Trophoblast cell (in vitro differentiated cells and primary cell): ENCODE measurements around the gene ABT1.

Source experiments
- DNase-seq, 2 donors: peaks; one replicate each; pipeline ENCODE4 v3.0.0-alpha.2; 2016
- H2AFZ ChIP-seq: 2 replicates; pipeline ENCODE4 v1.6.1; 2013; ENCODE audit warnings: low read length, moderate library complexity, mild to moderate bottlenecking; ENCODE audit not compliant: insufficient read depth, poor library complexity
- H2AK5ac ChIP-seq: 2 replicates; pipeline ENCODE4 v1.6.1; 2013; ENCODE audit warnings: mild to moderate bottlenecking, low read length
- H2BK120ac ChIP-seq: 2 replicates; pipeline ENCODE4 v1.6.1; 2013; ENCODE audit warnings: low read length, mild to moderate bottlenecking, moderate library complexity; ENCODE audit not compliant: insufficient read depth, poor library complexity
- H2BK12ac ChIP-seq: 2 replicates; pipeline ENCODE4 v1.6.1; 2013; ENCODE audit warnings: mild to moderate bottlenecking, low read length, moderate library complexity
- H2BK5ac ChIP-seq: 2 replicates; pipeline ENCODE4 v1.6.1; 2013; ENCODE audit warnings: low read length, low read depth, moderate library complexity, mild to moderate bottlenecking; ENCODE audit not compliant: poor library complexity
- H3K14ac ChIP-seq: 2 replicates; pipeline ENCODE4 v1.6.1; 2013; ENCODE audit warnings: mild to moderate bottlenecking, low read length
- H3K18ac ChIP-seq: 2 replicates; pipeline ENCODE4 v1.6.1; 2013; ENCODE audit warnings: mild to moderate bottlenecking, low read length
- H3K23ac ChIP-seq: 2 replicates; pipeline ENCODE4 v1.6.1; 2013; ENCODE audit warnings: low read length
- H3K27ac ChIP-seq: 2 replicates; pipeline ENCODE4 v1.5.1; 2013; ENCODE audit warnings: low read depth, mild to moderate bottlenecking, inconsistent platforms, low read length, moderate library complexity
- H3K27me3 ChIP-seq: 2 replicates; pipeline ENCODE4 v1.6.1; 2013; ENCODE audit warnings: inconsistent platforms, mild to moderate bottlenecking, low read length, moderate library complexity; ENCODE audit not compliant: insufficient read depth
- H3K36me3 ChIP-seq, 2 experiments: 1 replicate in 1 of 2; 2 replicates in 1 of 2; pipeline ENCODE4 v1.6.1; 2013; ENCODE audit warnings: low read length in 2 of 2, mild to moderate bottlenecking in 2 of 2, moderate library complexity in 1 of 2; ENCODE audit not compliant: insufficient read depth in 2 of 2, control insufficient read depth in 1 of 2
- H3K4ac ChIP-seq: 2 replicates; pipeline ENCODE4 v1.6.1; 2013; ENCODE audit warnings: low read depth, mild to moderate bottlenecking, low read length, moderate library complexity
- H3K4me1 ChIP-seq, 2 experiments: 1 replicate in 1 of 2; 2 replicates in 1 of 2; pipeline ENCODE4 v1.6.1; 2013; ENCODE audit warnings: low read length in 2 of 2, mild to moderate bottlenecking in 2 of 2, moderate library complexity in 1 of 2; ENCODE audit not compliant: insufficient read depth in 2 of 2, control insufficient read depth in 1 of 2
- H3K4me2 ChIP-seq: 2 replicates; pipeline ENCODE4 v1.6.1; 2013; ENCODE audit warnings: inconsistent platforms, mild to moderate bottlenecking, low read length, moderate library complexity
- H3K4me3 ChIP-seq: 2 replicates; pipeline ENCODE4 v1.5.1; 2013; ENCODE audit warnings: mild to moderate bottlenecking, low read depth, low read length, inconsistent platforms
- H3K79me1 ChIP-seq: one replicate; pipeline ENCODE4 v1.6.1; 2013; ENCODE audit warnings: low read length
- H3K79me2 ChIP-seq: 2 replicates; pipeline ENCODE4 v1.6.1; 2013; ENCODE audit warnings: low read length, mild to moderate bottlenecking; ENCODE audit not compliant: control insufficient read depth, insufficient read depth, poor library complexity
- H3K9ac ChIP-seq: 2 replicates; pipeline ENCODE4 v1.6.1; 2013; ENCODE audit warnings: mild to moderate bottlenecking, low read length
- H3K9me3 ChIP-seq: 2 replicates; pipeline ENCODE4 v1.6.1; 2013; ENCODE audit warnings: low read depth, mild to moderate bottlenecking, control low read depth, inconsistent platforms, low read length; ENCODE audit not compliant: insufficient read depth
- H4K12ac ChIP-seq: 2 replicates; pipeline ENCODE4 v1.6.1; 2013; ENCODE audit warnings: low read depth, mild to moderate bottlenecking, low read length, moderate library complexity
- H4K8ac ChIP-seq: 2 replicates; pipeline ENCODE4 v1.6.1; 2013; ENCODE audit warnings: low read depth, mild to moderate bottlenecking, low read length, moderate library complexity
- H4K91ac ChIP-seq: one replicate; pipeline ENCODE4 v1.6.1; 2013; ENCODE audit warnings: low read depth, mild to moderate bottlenecking, low read length, moderate library complexity
- WGBS: extraction: QIAGEN DNeasy Blood & Tissue Kit; methylation state at CpG from one replicate; pipeline ENCODE4 v1.1.7; 2013; ENCODE audit warnings: missing lambda C conversion rate; ENCODE audit not compliant: insufficient read length, insufficient coverage; ENCODE audit errors: extremely low coverage; 5-methylcytosine and 5-hydroxymethylcytosine counted together

The ABT1 gene

GRCh38 chr6:26613689-26614683, 17.2 kb downstream of the ABT1 start:
- H3K4ac ChIP-seq, result no peak overlapping the region
- peak overlapping the region; percentile 55 for H2AFZ ChIP-seq
- no peak overlapping the region for H4K12ac ChIP-seq
- H3K18ac ChIP-seq, result no peak overlapping the region
- no peak overlapping the region for H2BK12ac ChIP-seq
- DNase-seq, result no peak
- H3K4me3 ChIP-seq, result peak overlapping the region; percentile 59
- H3K14ac ChIP-seq, result no peak overlapping the region
- peaks cover 31% of the 10 kb centered on the region for H3K27me3 ChIP-seq
- no peak overlapping the region for H4K8ac ChIP-seq
- no peaks in the 10 kb centered on the region for H3K79me1 ChIP-seq
- H3K27ac ChIP-seq, result no peak overlapping the region
- no peak overlapping the region for H3K23ac ChIP-seq
- no peaks in the 10 kb centered on the region for H3K79me2 ChIP-seq
- H3K9ac ChIP-seq, result no peak overlapping the region
- no peaks in the 10 kb centered on the region for H3K36me3 ChIP-seq
- no peak overlapping the region for H2BK120ac ChIP-seq
- H2AK5ac ChIP-seq, result no peak overlapping the region
- H3K4me1 ChIP-seq, result peaks cover 7% of the 10 kb centered on the region in 2 experiments
- H4K91ac ChIP-seq, result no peak overlapping the region
- peak overlapping the region; percentile 85 for H3K4me2 ChIP-seq
- WGBS, result no CpG with 5 or more reads among the region's 68 CpGs
- H2BK5ac ChIP-seq, result no peak overlapping the region
- peaks cover 1% of the 10 kb centered on the region for H3K9me3 ChIP-seq

- no peaks in the 10 kb centered on the region for H3K36me3 ChIP-seq
- no peak for DNase-seq
- no peak overlapping the region for H4K91ac ChIP-seq
- H2BK12ac ChIP-seq, result no peak overlapping the region
- no peak overlapping the region for H2AK5ac ChIP-seq
- no peaks in the 10 kb centered on the region for H3K27me3 ChIP-seq
- H4K8ac ChIP-seq, result no peak overlapping the region
- H3K9me3 ChIP-seq, result no peaks in the 10 kb centered on the region
- no peak overlapping the region for H3K18ac ChIP-seq
- no peak overlapping the region for H3K4ac ChIP-seq
- no peak overlapping the region for H3K14ac ChIP-seq
- no peak overlapping the region for H3K4me3 ChIP-seq
- WGBS, result no CpG with 5 or more reads among the region's 1 CpG
- H3K79me2 ChIP-seq, result no peaks in the 10 kb centered on the region
- H3K27ac ChIP-seq, result no peak overlapping the region
- H3K4me1 ChIP-seq, result no peaks in the 10 kb centered on the region
- no peak overlapping the region for H2AFZ ChIP-seq
- no peak overlapping the region for H3K9ac ChIP-seq
- H2BK120ac ChIP-seq, result no peak overlapping the region
- no peak overlapping the region for H4K12ac ChIP-seq
- H3K4me2 ChIP-seq, result no peak overlapping the region
- H2BK5ac ChIP-seq, result no peak overlapping the region
- no peaks in the 10 kb centered on the region for H3K79me1 ChIP-seq
- no peak overlapping the region for H3K23ac ChIP-seq
Observed at GRCh38 chr6:26623339-26623859, 26.6 kb downstream of the ABT1 start.

- no peak overlapping the region for H3K4ac ChIP-seq
- H4K12ac ChIP-seq, result no peak overlapping the region
- no peaks in the 10 kb centered on the region for H3K27me3 ChIP-seq
- no peak overlapping the region for H3K18ac ChIP-seq
- H3K36me3 ChIP-seq, result no peaks in the 10 kb centered on the region
- H2AFZ ChIP-seq, result no peak overlapping the region
- H2AK5ac ChIP-seq, result no peak overlapping the region
- H3K9me3 ChIP-seq, result no peaks in the 10 kb centered on the region
- no peak overlapping the region for H3K4me2 ChIP-seq
- no peak overlapping the region for H2BK12ac ChIP-seq
- no peak overlapping the region for H4K8ac ChIP-seq
- H2BK120ac ChIP-seq, result no peak overlapping the region
- H3K9ac ChIP-seq, result no peak overlapping the region
- no peak overlapping the region for H3K23ac ChIP-seq
- no peak for DNase-seq
- H3K79me1 ChIP-seq, result no peaks in the 10 kb centered on the region
- H3K27ac ChIP-seq, result no peak overlapping the region
- WGBS, result no CpG with 5 or more reads among the region's 1 CpG
- H2BK5ac ChIP-seq, result no peak overlapping the region
- H3K4me3 ChIP-seq, result no peak overlapping the region
- no peak overlapping the region for H4K91ac ChIP-seq
- no peaks in the 10 kb centered on the region for H3K79me2 ChIP-seq
- H3K14ac ChIP-seq, result no peak overlapping the region
- no peaks in the 10 kb centered on the region for H3K4me1 ChIP-seq
Observed at GRCh38 chr6:26624557-26624956, 27.8 kb downstream of the ABT1 start.

- no peak for DNase-seq
- Histone ChIP-seq H4K8ac (no peak overlapping the region), H2AK5ac (no peak overlapping the region), H3K4ac (no peak overlapping the region), H3K4me2 (no peak overlapping the region), H4K12ac (no peak overlapping the region), H2AFZ (no peak overlapping the region), H4K91ac (no peak overlapping the region), H3K79me2 (no peaks in the 10 kb centered on the region), H2BK12ac (no peak overlapping the region), H2BK120ac (no peak overlapping the region), H3K36me3 (no peaks in the 10 kb centered on the region), H3K27ac (no peak overlapping the region), H3K23ac (no peak overlapping the region), H3K27me3 (no peaks in the 10 kb centered on the region), H3K4me1 (no peaks in the 10 kb centered on the region), H3K79me1 (no peaks in the 10 kb centered on the region), H3K4me3 (no peak overlapping the region), H2BK5ac (no peak overlapping the region), H3K9ac (no peak overlapping the region), H3K9me3 (no peaks in the 10 kb centered on the region), H3K18ac (no peak overlapping the region), H3K14ac (no peak overlapping the region)
- WGBS, result no CpG with 5 or more reads among the region's 7 CpGs
Observed at GRCh38 chr6:26627843-26628242, 31.1 kb downstream of the ABT1 start.
